K562 (cell line): ENCODE data around the gene ABI2. TPM values are rescaled to one million over a fixed set of nuclear protein-coding genes. Genes with fewer than 3 reads are reported as not detected.

Experiments used
- CHD4 ChIP-seq: fragments of 200-600 bp; sonication (generic); IDR thresholded peaks from 3 replicates; pipeline ENCODE4 v1.6.1; 2012; ENCODE audit warnings: low read depth, mild to moderate bottlenecking, mixed read lengths, low read length, inconsistent platforms; ENCODE audit not compliant: insufficient read depth, insufficient replicate concordance, poor library complexity, severe bottlenecking
- CXXC5 ChIP-seq: fragments of 250-450 bp; sonication (Bioruptor Pico); IDR thresholded peaks from 2 replicates; pipeline ENCODE4 v1.8.0; 2022; ENCODE audit warnings: inconsistent platforms, mild to moderate bottlenecking, moderate library complexity
- LEF1 ChIP-seq: fragments of 450-650 bp; IDR thresholded peaks from 2 replicates; pipeline ENCODE4 v1.6.1; 2016; ENCODE audit warnings: mild to moderate bottlenecking
- PHF20 ChIP-seq: fragments of 450-650 bp; IDR thresholded peaks from 2 replicates; pipeline ENCODE4 v1.6.1; 2018; ENCODE audit not compliant: partially characterized antibody
- PPARD ChIP-seq: fragments of 250-450 bp; sonication (Bioruptor Pico); IDR thresholded peaks from 2 replicates; pipeline ENCODE4 v1.8.0; 2022; ENCODE audit warnings: inconsistent platforms, mild to moderate bottlenecking, moderate library complexity
- SMAD2 ChIP-seq: fragments of 150-350 bp; IDR thresholded peaks from 2 replicates; pipeline ENCODE4 v1.6.1; 2014; ENCODE audit warnings: low read depth, mild to moderate bottlenecking, low read length
- ZNF184 ChIP-seq: sonication (generic); formaldehyde crosslinking; IDR thresholded peaks from 2 replicates; pipeline ENCODE4 v1.5.0; 2020; ENCODE audit warnings: missing genetic modification reagents
- ZNF76 ChIP-seq: fragments of 250-450 bp; sonication (Bioruptor Pico); IDR thresholded peaks from 2 replicates; pipeline ENCODE4 v1.4.0; 2020; ENCODE audit warnings: mild to moderate bottlenecking, moderate library complexity, borderline replicate concordance
- polyA plus RNA-seq, 8 experiments: library from polyadenylated mRNA; depleted of rRNA in 4 of 8; stranded (reverse) in 5 of 8; unstranded in 3 of 8; fragments of >200 nt; fragmentation: Nextera tagmentation in 2 of 8; fragmentation: Illumina TruSeq in 1 of 8; extraction: Ambion mirVana in 2 of 8; extraction: Trizol in 1 of 8; gene quantifications; 2 replicates each; pipeline versions ENCODE4 v1.2.1 to v1.2.3, GENCODE V29; 2011 to 2014; ENCODE audit warnings: inconsistent platforms in 1 of 8, missing spikeins in 1 of 8
- total RNA-seq, 7 experiments: library from RNA; depleted of rRNA in 6 of 7; stranded (reverse); fragments of >200 nt in 6 of 7; fragmentation: Illumina TruSeq in 2 of 7; extraction: Trizol in 2 of 7; gene quantifications; 2 replicates each; pipeline versions ENCODE4 v1.2.1 to v1.2.3, GENCODE V29; 2011 to 2021; ENCODE audit warnings: low replicate concordance in 1 of 7
- TF ChIP-seq, protein P1 (sequence below), 2 experiments: fragments of 450-650 bp; formaldehyde crosslinking in 1 of 2; IDR thresholded peaks; 2 replicates each; pipeline versions ENCODE4 v1.4.0 to v1.6.1; 2014 to 2020; ENCODE audit warnings: mild to moderate bottlenecking in 2 of 2, borderline replicate concordance in 1 of 2, low read depth in 1 of 2
- TF ChIP-seq, protein P2 (sequence below): fragments of 250-450 bp; sonication (Bioruptor Pico); IDR thresholded peaks from 2 replicates; pipeline ENCODE4 v1.5.0; 2020; ENCODE audit warnings: mild to moderate bottlenecking, borderline replicate concordance
- TF ChIP-seq, protein P3 (sequence below), 3 experiments: IDR thresholded peaks in 2 of 3; conservative IDR thresholded peaks in 1 of 3; 2 replicates each; pipeline ENCODE4 v1.5.1; 2011 to 2012; ENCODE audit warnings: low read length in 3 of 3, mild to moderate bottlenecking in 3 of 3, control low read depth in 2 of 3, improper control_type of control experiment in 1 of 3, inconsistent platforms in 1 of 3, low read depth in 1 of 3, mixed read lengths in 1 of 3, moderate library complexity in 1 of 3; ENCODE audit not compliant: insufficient read depth in 2 of 3
- TF ChIP-seq, protein P4 (sequence below): sonication (generic); formaldehyde crosslinking; IDR thresholded peaks from 2 replicates; pipeline ENCODE4 v1.5.0; 2020; ENCODE audit warnings: missing genetic modification reagents

The ABI2 gene
- total and polyA plus RNA-seq, 9 of the 15 experiments (the other 6 are each of a cell fraction or from before 2014, with no cell fraction given): 5.3 to 24.3 (median 12.2) TPM

DNA sequence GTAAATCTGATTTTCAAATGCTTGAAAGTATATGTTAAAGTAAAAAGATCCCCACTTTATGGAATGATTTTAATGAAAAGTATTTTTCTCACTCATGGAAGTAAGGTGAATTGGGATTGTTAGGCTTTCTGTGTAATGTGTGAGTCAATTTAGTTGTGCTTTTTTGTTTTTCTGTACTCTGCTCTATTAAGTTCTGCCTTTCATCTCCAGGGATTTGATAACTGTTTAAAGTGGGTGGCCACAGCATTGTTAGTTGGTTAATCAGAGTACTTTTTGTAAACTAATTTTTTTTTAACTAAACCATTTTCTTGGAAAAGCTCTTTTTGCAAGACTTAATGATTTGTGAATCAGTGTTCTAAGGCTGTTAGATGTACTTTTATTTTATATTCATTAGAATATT, 76.8 kb downstream of the ABI2 start (continued):
- TF ChIP-seq, protein P1, sequence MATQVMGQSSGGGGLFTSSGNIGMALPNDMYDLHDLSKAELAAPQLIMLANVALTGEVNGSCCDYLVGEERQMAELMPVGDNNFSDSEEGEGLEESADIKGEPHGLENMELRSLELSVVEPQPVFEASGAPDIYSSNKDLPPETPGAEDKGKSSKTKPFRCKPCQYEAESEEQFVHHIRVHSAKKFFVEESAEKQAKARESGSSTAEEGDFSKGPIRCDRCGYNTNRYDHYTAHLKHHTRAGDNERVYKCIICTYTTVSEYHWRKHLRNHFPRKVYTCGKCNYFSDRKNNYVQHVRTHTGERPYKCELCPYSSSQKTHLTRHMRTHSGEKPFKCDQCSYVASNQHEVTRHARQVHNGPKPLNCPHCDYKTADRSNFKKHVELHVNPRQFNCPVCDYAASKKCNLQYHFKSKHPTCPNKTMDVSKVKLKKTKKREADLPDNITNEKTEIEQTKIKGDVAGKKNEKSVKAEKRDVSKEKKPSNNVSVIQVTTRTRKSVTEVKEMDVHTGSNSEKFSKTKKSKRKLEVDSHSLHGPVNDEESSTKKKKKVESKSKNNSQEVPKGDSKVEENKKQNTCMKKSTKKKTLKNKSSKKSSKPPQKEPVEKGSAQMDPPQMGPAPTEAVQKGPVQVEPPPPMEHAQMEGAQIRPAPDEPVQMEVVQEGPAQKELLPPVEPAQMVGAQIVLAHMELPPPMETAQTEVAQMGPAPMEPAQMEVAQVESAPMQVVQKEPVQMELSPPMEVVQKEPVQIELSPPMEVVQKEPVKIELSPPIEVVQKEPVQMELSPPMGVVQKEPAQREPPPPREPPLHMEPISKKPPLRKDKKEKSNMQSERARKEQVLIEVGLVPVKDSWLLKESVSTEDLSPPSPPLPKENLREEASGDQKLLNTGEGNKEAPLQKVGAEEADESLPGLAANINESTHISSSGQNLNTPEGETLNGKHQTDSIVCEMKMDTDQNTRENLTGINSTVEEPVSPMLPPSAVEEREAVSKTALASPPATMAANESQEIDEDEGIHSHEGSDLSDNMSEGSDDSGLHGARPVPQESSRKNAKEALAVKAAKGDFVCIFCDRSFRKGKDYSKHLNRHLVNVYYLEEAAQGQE (IDR thresholded peaks at IDR 0.05; ENCODE audit: borderline replicate concordance): no peak
- TF ChIP-seq, protein P1 (CRISPR knock-in tag; IDR thresholded peaks at IDR 0.05; ENCODE audit: low read depth): no peak
- TF ChIP-seq SMAD2 (no peak), CHD4 (no peak), CXXC5 (CRISPR knock-in tag) (no peak), LEF1 (no peak), ZNF76 (CRISPR knock-in tag) (no peak), ZNF184 (CRISPR knock-in tag) (no peak), PHF20 (no peak), PPARD (CRISPR knock-in tag) (no peak)
- TF ChIP-seq, protein P2, sequence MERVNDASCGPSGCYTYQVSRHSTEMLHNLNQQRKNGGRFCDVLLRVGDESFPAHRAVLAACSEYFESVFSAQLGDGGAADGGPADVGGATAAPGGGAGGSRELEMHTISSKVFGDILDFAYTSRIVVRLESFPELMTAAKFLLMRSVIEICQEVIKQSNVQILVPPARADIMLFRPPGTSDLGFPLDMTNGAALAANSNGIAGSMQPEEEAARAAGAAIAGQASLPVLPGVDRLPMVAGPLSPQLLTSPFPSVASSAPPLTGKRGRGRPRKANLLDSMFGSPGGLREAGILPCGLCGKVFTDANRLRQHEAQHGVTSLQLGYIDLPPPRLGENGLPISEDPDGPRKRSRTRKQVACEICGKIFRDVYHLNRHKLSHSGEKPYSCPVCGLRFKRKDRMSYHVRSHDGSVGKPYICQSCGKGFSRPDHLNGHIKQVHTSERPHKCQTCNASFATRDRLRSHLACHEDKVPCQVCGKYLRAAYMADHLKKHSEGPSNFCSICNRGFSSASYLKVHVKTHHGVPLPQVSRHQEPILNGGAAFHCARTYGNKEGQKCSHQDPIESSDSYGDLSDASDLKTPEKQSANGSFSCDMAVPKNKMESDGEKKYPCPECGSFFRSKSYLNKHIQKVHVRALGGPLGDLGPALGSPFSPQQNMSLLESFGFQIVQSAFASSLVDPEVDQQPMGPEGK (CRISPR knock-in tag): no peak
- TF ChIP-seq, protein P3, sequence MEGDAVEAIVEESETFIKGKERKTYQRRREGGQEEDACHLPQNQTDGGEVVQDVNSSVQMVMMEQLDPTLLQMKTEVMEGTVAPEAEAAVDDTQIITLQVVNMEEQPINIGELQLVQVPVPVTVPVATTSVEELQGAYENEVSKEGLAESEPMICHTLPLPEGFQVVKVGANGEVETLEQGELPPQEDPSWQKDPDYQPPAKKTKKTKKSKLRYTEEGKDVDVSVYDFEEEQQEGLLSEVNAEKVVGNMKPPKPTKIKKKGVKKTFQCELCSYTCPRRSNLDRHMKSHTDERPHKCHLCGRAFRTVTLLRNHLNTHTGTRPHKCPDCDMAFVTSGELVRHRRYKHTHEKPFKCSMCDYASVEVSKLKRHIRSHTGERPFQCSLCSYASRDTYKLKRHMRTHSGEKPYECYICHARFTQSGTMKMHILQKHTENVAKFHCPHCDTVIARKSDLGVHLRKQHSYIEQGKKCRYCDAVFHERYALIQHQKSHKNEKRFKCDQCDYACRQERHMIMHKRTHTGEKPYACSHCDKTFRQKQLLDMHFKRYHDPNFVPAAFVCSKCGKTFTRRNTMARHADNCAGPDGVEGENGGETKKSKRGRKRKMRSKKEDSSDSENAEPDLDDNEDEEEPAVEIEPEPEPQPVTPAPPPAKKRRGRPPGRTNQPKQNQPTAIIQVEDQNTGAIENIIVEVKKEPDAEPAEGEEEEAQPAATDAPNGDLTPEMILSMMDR (IDR thresholded peaks at IDR 0.05 in 2 of 3, conservative IDR thresholded peaks at IDR 0.05 in 1 of 3; ENCODE audit: insufficient read depth in 2 of 3, low read depth in 1 of 3, low read length in 3 of 3): no peak
- TF ChIP-seq, protein P4, sequence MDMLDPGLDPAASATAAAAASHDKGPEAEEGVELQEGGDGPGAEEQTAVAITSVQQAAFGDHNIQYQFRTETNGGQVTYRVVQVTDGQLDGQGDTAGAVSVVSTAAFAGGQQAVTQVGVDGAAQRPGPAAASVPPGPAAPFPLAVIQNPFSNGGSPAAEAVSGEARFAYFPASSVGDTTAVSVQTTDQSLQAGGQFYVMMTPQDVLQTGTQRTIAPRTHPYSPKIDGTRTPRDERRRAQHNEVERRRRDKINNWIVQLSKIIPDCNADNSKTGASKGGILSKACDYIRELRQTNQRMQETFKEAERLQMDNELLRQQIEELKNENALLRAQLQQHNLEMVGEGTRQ (CRISPR knock-in tag): no peak
- TF ChIP-seq, all 486 proteins: peak for 0
